Measurements from ENCODE around the gene RASGRP2. TPM values are rescaled to one million over a fixed set of nuclear protein-coding genes. Genes with fewer than 3 reads are reported as not detected.
A peak's percentile ranks its signal among the peaks of the same experiment; 100 is the strongest.

RASGRP2 gene
- total RNA-seq, 1 donor from 2014 or later, result not detected

DNA sequence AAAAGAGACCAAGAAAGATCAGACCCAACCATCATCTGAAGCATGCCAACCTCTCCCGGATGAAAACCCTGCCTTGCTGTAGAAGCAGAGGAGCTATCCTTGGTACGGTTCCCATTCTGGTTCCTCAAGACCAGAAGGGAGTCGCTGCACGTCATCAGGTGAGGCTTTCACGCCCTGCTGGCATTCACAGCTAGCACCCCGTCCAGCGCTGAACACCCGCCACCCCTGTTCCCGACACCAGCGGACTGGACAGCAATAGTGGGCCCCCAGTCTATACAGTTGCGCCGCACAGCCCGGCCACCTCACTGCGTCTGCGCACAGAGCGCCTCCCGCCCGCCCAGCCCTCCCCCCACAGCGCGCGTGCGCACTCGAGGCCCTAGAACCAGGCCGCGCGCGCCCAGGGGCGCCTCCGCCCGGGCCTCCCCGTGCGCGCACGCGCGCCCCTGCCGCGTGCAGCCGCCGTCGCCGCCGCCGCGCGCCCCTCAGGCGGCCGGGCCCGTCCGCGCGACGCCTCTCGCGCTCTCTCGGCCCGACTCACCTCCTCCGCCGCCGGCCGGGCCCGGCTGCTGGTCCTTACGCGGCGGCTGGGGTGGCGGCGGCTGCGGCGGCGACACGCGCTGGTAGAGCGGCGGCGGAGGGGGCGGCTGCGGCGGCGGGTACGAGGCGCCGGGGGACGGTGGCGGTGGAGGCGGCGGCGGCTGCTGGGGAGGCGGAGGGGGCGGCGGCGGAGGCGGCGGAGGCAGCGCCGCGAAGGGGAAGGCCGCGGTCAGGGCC lies 33.7 kb upstream of the RASGRP2 start:
- TF ChIP-seq, protein P1, sequence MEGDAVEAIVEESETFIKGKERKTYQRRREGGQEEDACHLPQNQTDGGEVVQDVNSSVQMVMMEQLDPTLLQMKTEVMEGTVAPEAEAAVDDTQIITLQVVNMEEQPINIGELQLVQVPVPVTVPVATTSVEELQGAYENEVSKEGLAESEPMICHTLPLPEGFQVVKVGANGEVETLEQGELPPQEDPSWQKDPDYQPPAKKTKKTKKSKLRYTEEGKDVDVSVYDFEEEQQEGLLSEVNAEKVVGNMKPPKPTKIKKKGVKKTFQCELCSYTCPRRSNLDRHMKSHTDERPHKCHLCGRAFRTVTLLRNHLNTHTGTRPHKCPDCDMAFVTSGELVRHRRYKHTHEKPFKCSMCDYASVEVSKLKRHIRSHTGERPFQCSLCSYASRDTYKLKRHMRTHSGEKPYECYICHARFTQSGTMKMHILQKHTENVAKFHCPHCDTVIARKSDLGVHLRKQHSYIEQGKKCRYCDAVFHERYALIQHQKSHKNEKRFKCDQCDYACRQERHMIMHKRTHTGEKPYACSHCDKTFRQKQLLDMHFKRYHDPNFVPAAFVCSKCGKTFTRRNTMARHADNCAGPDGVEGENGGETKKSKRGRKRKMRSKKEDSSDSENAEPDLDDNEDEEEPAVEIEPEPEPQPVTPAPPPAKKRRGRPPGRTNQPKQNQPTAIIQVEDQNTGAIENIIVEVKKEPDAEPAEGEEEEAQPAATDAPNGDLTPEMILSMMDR (conservative IDR thresholded peaks at IDR 0.05; ENCODE audit: low read depth, low read length), result no peak
- no peak for DNase-seq (ENCODE audit: low read depth)
- peak overlapping the region; percentile 80 for H3K4me3 ChIP-seq (ENCODE audit: low read depth, low read length)

DNA sequence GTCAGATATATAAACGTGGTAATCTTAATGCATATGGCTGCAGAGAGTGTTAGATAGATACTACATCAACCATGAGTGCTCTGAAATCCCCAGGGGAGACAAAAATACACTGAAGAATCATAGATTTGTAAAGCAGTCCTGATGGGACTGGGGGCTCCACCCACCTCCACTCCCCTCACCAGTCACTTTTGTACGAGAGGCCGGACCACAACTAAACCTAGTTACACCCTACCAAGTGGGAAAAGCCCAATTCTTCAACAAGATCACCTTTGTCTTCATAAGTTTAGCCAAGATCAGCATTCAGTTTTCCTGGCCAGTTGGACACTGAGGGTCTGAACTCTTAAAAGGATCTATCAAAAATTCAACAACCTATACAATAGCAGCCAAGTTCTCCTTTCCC lies 32.9 kb upstream of the RASGRP2 start:
- DNase-seq (ENCODE audit: low read depth), result no peak
- peak overlapping the region; percentile 80 for H3K4me3 ChIP-seq (ENCODE audit: low read depth, low read length)
- TF ChIP-seq, protein P1 (conservative IDR thresholded peaks at IDR 0.05; ENCODE audit: low read depth, low read length), result no peak

DNA sequence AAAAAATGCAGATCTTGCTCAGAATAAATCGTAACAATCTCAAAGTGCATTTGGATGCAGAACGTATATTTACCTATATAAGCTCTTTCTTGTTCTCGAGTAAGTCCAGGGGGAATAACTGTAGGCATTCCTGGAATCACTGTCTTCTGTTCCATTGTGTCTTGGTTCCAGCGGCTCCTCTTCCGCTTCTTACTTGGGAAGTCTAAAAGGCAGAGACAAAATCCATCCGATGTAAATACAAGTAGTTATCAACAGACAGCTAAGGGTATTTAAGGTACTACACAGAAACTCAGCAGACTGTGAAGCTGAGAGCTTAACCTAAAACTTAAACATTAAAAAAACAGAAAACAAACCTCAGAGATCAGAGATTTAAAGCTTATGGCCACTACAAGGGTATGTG lies 32.5 kb upstream of the RASGRP2 start:
- DNase-seq (ENCODE audit: low read depth), result no peak
- TF ChIP-seq, protein P1 (conservative IDR thresholded peaks at IDR 0.05; ENCODE audit: low read depth, low read length), result no peak
- H3K4me3 ChIP-seq (ENCODE audit: low read depth, low read length), result peak overlapping the region; percentile 80

DNA sequence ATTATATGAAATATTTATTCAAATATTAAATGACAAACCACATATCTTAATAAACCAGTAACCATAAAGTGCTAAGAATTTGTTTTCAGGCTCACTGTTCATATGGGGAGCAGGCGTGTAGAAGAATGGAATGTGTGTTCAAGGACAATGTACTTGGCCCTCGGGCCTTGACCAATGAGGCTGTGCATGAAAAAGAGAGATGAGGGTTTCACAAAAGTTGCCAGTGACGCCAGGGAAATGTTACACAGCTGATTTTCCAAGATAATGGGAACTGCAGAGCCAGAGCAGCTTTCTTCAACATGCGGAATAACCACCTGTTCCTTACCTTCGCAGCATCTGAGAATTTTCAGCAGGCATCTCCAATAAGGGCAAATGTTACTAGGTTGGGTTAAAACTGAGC lies 30.2 kb upstream of the RASGRP2 start:
- H3K4me3 ChIP-seq (ENCODE audit: low read depth, low read length), result no peak overlapping the region
- TF ChIP-seq, protein P1 (conservative IDR thresholded peaks at IDR 0.05; ENCODE audit: low read depth, low read length), result no peak
- DNase-seq (ENCODE audit: low read depth), result no peak

DNA sequence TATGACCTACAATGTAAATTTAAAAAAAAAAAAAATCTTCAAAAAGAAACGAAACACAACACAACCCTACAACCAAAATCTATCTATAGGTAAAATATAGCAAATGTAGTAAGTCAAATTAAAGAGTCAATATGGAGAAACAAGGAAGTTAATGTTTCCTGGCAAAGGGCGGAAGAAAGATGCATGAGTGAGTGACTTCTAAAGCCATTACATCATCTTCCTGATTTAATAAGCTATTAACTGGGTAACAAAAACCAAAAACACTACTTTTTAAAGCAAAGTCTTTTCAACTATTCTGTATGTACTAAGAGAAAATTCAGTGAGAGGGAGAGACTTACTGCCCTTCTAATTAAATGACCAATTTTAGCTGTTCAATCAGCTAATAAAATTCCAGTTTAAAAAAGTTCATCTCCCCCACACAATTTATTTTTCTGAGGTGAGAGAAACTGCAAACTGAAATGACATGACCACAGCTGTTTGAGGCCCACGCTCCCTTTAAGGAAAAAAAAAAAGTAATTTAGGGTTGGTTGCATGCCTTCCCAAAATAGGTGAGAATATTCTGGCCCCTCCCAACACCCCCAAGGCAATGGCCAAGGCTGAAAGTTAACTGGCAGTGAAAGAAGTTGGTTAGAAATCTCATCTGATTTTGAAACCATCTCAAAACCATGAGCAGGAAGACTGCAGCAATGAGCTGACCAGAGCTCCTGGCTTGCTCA lies 28.5 kb upstream of the RASGRP2 start:
- H3K4me3 ChIP-seq (ENCODE audit: low read depth, low read length), result no peak overlapping the region
- TF ChIP-seq, protein P1 (conservative IDR thresholded peaks at IDR 0.05; ENCODE audit: low read depth, low read length), result no peak
- no peak for DNase-seq (ENCODE audit: low read depth)

DNA sequence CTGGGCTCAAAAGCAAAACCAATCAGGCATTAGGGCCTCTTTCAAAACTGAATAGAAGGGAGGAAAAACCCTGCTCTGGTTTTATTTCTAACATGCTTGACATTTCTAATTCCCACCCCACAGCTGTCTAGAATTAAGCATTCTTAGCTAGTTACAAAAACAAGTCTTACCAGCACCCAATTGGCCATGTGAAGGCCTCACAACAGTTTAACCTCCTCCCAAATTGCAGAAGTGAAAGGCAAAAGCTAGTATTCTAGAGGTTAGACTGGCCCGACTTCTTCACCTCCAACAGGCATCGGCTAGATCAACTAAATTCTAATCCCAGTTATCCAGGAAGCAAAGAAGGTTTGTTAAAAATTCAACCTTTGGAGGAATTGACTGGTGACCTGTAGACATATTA lies 27.9 kb upstream of the RASGRP2 start:
- H3K4me3 ChIP-seq (ENCODE audit: low read depth, low read length), result no peak overlapping the region
- no peak for DNase-seq (ENCODE audit: low read depth)
- TF ChIP-seq, protein P1 (conservative IDR thresholded peaks at IDR 0.05; ENCODE audit: low read depth, low read length), result no peak

All from epithelial cell of proximal tubule (primary cell).